ENCODE data around the gene PLAGL2.
"Not testable (repeated sequence)": the region's sequence is repeated elsewhere in the genome, so short reads cannot be mapped to it uniquely, and the experiment has no call there.

The PLAGL2 gene

GRCh38 chr20:32204205-32205109, 3.1 kb downstream of the PLAGL2 start:
- DNase-seq (ENCODE audit: low read depth, low spot score): peak; percentile 50

GRCh38 chr20:32203356-32204204, 4.0 kb downstream of the PLAGL2 start:
- DNase-seq (ENCODE audit: low read depth, low spot score): no peak

GRCh38 chr20:32201977-32202363, 5.6 kb downstream of the PLAGL2 start:
- DNase-seq (ENCODE audit: low read depth, low spot score): no peak

GRCh38 chr20:32201296-32201976, 6.1 kb downstream of the PLAGL2 start:
- no peak for DNase-seq (ENCODE audit: low read depth, low spot score)

GRCh38 chr20:32199006-32199405, 8.5 kb downstream of the PLAGL2 start:
- DNase-seq (ENCODE audit: low read depth, low spot score): no peak

- DNase-seq (ENCODE audit: low read depth, low spot score): not testable (repeated sequence)
Observed at GRCh38 chr20:32197136-32197535, 10.4 kb downstream of the PLAGL2 start.

- not testable (repeated sequence) for DNase-seq (ENCODE audit: low read depth, low spot score)
Observed at GRCh38 chr20:32196613-32197012, 10.9 kb downstream of the PLAGL2 start.

GRCh38 chr20:32195581-32195980, 12.0 kb downstream of the PLAGL2 start:
- DNase-seq (ENCODE audit: low read depth, low spot score): no peak

- DNase-seq (ENCODE audit: low read depth, low spot score): no peak
Observed at GRCh38 chr20:32193996-32194395, 13.5 kb downstream of the PLAGL2 start.

GRCh38 chr20:32193336-32193735, 14.2 kb downstream of the PLAGL2 start:
- DNase-seq (ENCODE audit: low read depth, low spot score): not testable (repeated sequence)

- no peak for DNase-seq (ENCODE audit: low read depth, low spot score)
Observed at GRCh38 chr20:32192698-32193097, 14.8 kb downstream of the PLAGL2 start.

GRCh38 chr20:32191873-32192272, 15.7 kb downstream of the PLAGL2 start:
- DNase-seq (ENCODE audit: low read depth, low spot score): no peak

- no peak for DNase-seq (ENCODE audit: low read depth, low spot score)
Observed at GRCh38 chr20:32191422-32191821, 16.1 kb downstream of the PLAGL2 start.

- no peak for DNase-seq (ENCODE audit: low read depth, low spot score)
Observed at GRCh38 chr20:32190616-32191415, 16.7 kb downstream of the PLAGL2 start.

GRCh38 chr20:32189691-32190615, 17.6 kb downstream of the PLAGL2 start:
- DNase-seq (ENCODE audit: low read depth, low spot score): no peak

GRCh38 chr20:32189123-32189410, 18.5 kb downstream of the PLAGL2 start:
- DNase-seq (ENCODE audit: low read depth, low spot score): no peak

- DNase-seq (ENCODE audit: low read depth, low spot score): no peak
Observed at GRCh38 chr20:32188376-32189122, 19.0 kb downstream of the PLAGL2 start.

GRCh38 chr20:32186506-32186905, 21.0 kb downstream of the PLAGL2 start:
- no peak for DNase-seq (ENCODE audit: low read depth, low spot score)

GRCh38 chr20:32184961-32185603, 22.5 kb downstream of the PLAGL2 start:
- no peak for DNase-seq (ENCODE audit: low read depth, low spot score)
